H1 (cell line): Measurements from ENCODE around the gene RAD51B. TPM values are rescaled to one million over a fixed set of nuclear protein-coding genes. Genes with fewer than 3 reads are reported as not detected.

Experiments used
- CTCF ChIA-PET: fragments of 300-600 bp; sonication (Branson Sonifier 250); formaldehyde crosslinking; loops from one replicate; lab custom pipeline; 2021; ENCODE audit not compliant: partially characterized antibody; lab: Charles Lee
- POLR2A ChIA-PET: fragments of 300-600 bp; sonication (Branson Sonifier 250); formaldehyde crosslinking; loops from one replicate; lab custom pipeline; 2021; ENCODE audit warnings: inconsistent platforms; ENCODE audit not compliant: partially characterized antibody; lab: Charles Lee
- DNase-seq, 2 experiments: peaks; one replicate each; pipeline versions ENCODE4 v3.0.0 to v3.0.0-alpha.2; 2010 to 2022; ENCODE audit warnings: low spot score in 2 of 2, low read depth in 1 of 2, mixed read lengths in 1 of 2
- FAIRE-seq: peaks from 2 replicates; lab custom pipeline; 2011; peaks lifted over from hg19 to GRCh38; lab: Jason Lieb, UNC
- H2AFZ ChIP-seq: 2 replicates; pipeline ENCODE4 v1.8.1; 2012; ENCODE audit warnings: low read length, inconsistent platforms
- H2AK5ac ChIP-seq: 2 replicates; pipeline ENCODE4 v1.6.1; 2013; ENCODE audit warnings: low read depth, low read length
- H2BK120ac ChIP-seq: replicated peaks from 2 replicates; pipeline ENCODE3; 2013; ENCODE audit warnings: low read depth, low read length, inconsistent platforms
- H2BK12ac ChIP-seq: 2 replicates; pipeline ENCODE4 v1.6.1; 2013; ENCODE audit warnings: low read depth, low read length
- H2BK15ac ChIP-seq: 2 replicates; pipeline ENCODE4 v1.6.1; 2013; ENCODE audit warnings: low read length
- H2BK20ac ChIP-seq: 2 replicates; pipeline ENCODE4 v1.6.1; 2013; ENCODE audit warnings: low read length
- H2BK5ac ChIP-seq: 2 replicates; pipeline ENCODE4 v1.6.1; 2013; ENCODE audit warnings: low read depth, low read length
- H3K14ac ChIP-seq: 2 replicates; pipeline ENCODE4 v1.6.1; 2013; ENCODE audit warnings: inconsistent platforms; ENCODE audit not compliant: insufficient read length
- H3K18ac ChIP-seq: 2 replicates; pipeline ENCODE4 v1.6.1; 2013; ENCODE audit warnings: low read length; ENCODE audit errors: extremely low read depth
- H3K23ac ChIP-seq: 2 replicates; pipeline ENCODE4 v1.6.1; 2013; ENCODE audit warnings: inconsistent platforms; ENCODE audit not compliant: insufficient read length
- H3K23me2 ChIP-seq: 2 replicates; pipeline ENCODE4 v1.6.1; 2013; ENCODE audit warnings: low read depth, low read length
- H3K27ac ChIP-seq: 2 replicates; pipeline ENCODE4 v1.6.1; 2011; ENCODE audit warnings: low read depth, low read length, inconsistent platforms
- H3K27me3 ChIP-seq, 4 experiments: replicated peaks in 1 of 4; 1 replicate in 1 of 4; 2 replicates in 3 of 4; pipeline versions ENCODE4 v1.6.1 to v1.8.1; 2011 to 2013; ENCODE audit warnings: low read length in 3 of 4, mild to moderate bottlenecking in 3 of 4, inconsistent platforms in 2 of 4, mixed read lengths in 2 of 4, moderate library complexity in 1 of 4; ENCODE audit not compliant: control insufficient read depth in 3 of 4, insufficient read depth in 3 of 4; ENCODE audit errors: extremely low read depth in 1 of 4
- H3K36me3 ChIP-seq, 4 experiments: 2 replicates each; pipeline versions ENCODE4 v1.6.1 to v1.8.1; 2011 to 2013; ENCODE audit warnings: mild to moderate bottlenecking in 4 of 4, low read length in 3 of 4, moderate library complexity in 2 of 4, control low read depth in 1 of 4, inconsistent platforms in 1 of 4; ENCODE audit not compliant: insufficient read depth in 4 of 4, control insufficient read depth in 2 of 4
- H3K4ac ChIP-seq: replicated peaks from 2 replicates; pipeline ENCODE3; 2013; ENCODE audit warnings: low read length, low read depth, mixed read lengths, inconsistent platforms; ENCODE audit not compliant: insufficient read length
- H3K4me1 ChIP-seq, 4 experiments: replicated peaks in 1 of 4; 1 replicate in 1 of 4; 2 replicates in 3 of 4; pipeline versions ENCODE4 v1.6.1 to v1.8.1; 2011 to 2013; ENCODE audit warnings: low read length in 3 of 4, inconsistent platforms in 2 of 4, mixed read lengths in 1 of 4; ENCODE audit not compliant: insufficient read depth in 4 of 4, control insufficient read depth in 3 of 4
- H3K4me2 ChIP-seq, 2 experiments: 2 replicates each; pipeline versions ENCODE4 v1.6.1 to v1.8.1; 2011 to 2013; ENCODE audit warnings: low read depth in 2 of 2, low read length in 2 of 2, control low read depth in 1 of 2, inconsistent platforms in 1 of 2, mild to moderate bottlenecking in 1 of 2; ENCODE audit not compliant: insufficient read depth in 1 of 2
- H3K4me3 ChIP-seq, 4 experiments: fragments of 200-600, 300-600 bp in 1 of 4; sonication (generic), shearing (Covaris generic), sonication (Bioruptor Twin) in 1 of 4; 2 replicates each; pipeline versions ENCODE4 v1.5.1 to v1.8.1; 2011 to 2016; ENCODE audit warnings: low read length in 4 of 4, low read depth in 3 of 4, control low read depth in 2 of 4, inconsistent platforms in 2 of 4, mild to moderate bottlenecking in 2 of 4, mixed read lengths in 1 of 4, moderate library complexity in 1 of 4; ENCODE audit not compliant: insufficient read depth in 2 of 4; ENCODE audit errors: extremely low read depth in 1 of 4
- H3K56ac ChIP-seq: replicated peaks from 2 replicates; pipeline ENCODE3; 2013; ENCODE audit warnings: low read depth, mild to moderate bottlenecking, mixed read lengths, low read length, inconsistent platforms; ENCODE audit not compliant: insufficient read length
- H3K79me1 ChIP-seq: 2 replicates; pipeline ENCODE4 v1.6.1; 2013; ENCODE audit warnings: low read depth, low read length, control low read depth
- H3K79me2 ChIP-seq, 2 experiments: 2 replicates each; pipeline versions ENCODE4 v1.6.1 to v1.8.1; 2012 to 2013; ENCODE audit warnings: low read length in 2 of 2, mild to moderate bottlenecking in 2 of 2, inconsistent platforms in 1 of 2; ENCODE audit not compliant: insufficient read depth in 2 of 2, control insufficient read depth in 1 of 2
- H3K9ac ChIP-seq, 4 experiments: replicated peaks in 1 of 4; 1 replicate in 1 of 4; 2 replicates in 3 of 4; pipeline versions ENCODE4 v1.6.1 to v1.8.1; 2011 to 2013; ENCODE audit warnings: low read depth in 3 of 4, low read length in 3 of 4, control low read depth in 2 of 4, mild to moderate bottlenecking in 2 of 4, moderate library complexity in 2 of 4, inconsistent platforms in 1 of 4; ENCODE audit errors: extremely low read depth in 1 of 4
- H3K9me3 ChIP-seq, 2 experiments: 2 replicates each; pipeline versions ENCODE4 v1.6.1 to v1.8.1; 2012 to 2013; ENCODE audit warnings: mild to moderate bottlenecking in 2 of 2, moderate library complexity in 2 of 2, control low read depth in 1 of 2, inconsistent platforms in 1 of 2, low read depth in 1 of 2, low read length in 1 of 2, mixed read lengths in 1 of 2; ENCODE audit not compliant: insufficient read depth in 2 of 2
- H4K20me1 ChIP-seq, 2 experiments: replicated peaks in 1 of 2; 2 replicates each; pipeline versions ENCODE3 to v1.8.1; 2011 to 2013; ENCODE audit warnings: inconsistent platforms in 2 of 2, low read length in 2 of 2, mild to moderate bottlenecking in 1 of 2; ENCODE audit not compliant: insufficient read depth in 2 of 2, control insufficient read depth in 1 of 2
- H4K5ac ChIP-seq: 2 replicates; pipeline ENCODE4 v1.6.1; 2013; ENCODE audit warnings: low read length, low read depth, mixed read lengths, inconsistent platforms; ENCODE audit not compliant: insufficient read length
- H4K8ac ChIP-seq: 2 replicates; pipeline ENCODE4 v1.8.0; 2013; ENCODE audit warnings: mild to moderate bottlenecking, moderate library complexity, low read length, inconsistent platforms; ENCODE audit not compliant: insufficient read depth; ENCODE audit errors: extremely low read depth
- H4K91ac ChIP-seq: replicated peaks from 2 replicates; pipeline ENCODE3; 2013; ENCODE audit warnings: low read length, mixed read lengths, inconsistent platforms; ENCODE audit not compliant: insufficient read length
- KDM4A ChIP-seq: IDR thresholded peaks from one replicate; pipeline ENCODE4 v1.7.1; 2012; ENCODE audit warnings: low read depth, mild to moderate bottlenecking, moderate library complexity, low read length, inconsistent platforms; ENCODE audit not compliant: severe bottlenecking
- POLR2AphosphoS5 ChIP-seq: IDR thresholded peaks from 2 replicates; pipeline ENCODE4 v1.6.1; 2011; ENCODE audit warnings: low read depth, low read length
- WGBS, 2 experiments: shearing (Covaris generic) in 1 of 2; methylation state at CpG; one replicate each; pipeline versions ENCODE4 v1.1.6 to v1.1.7; 2013 to 2015; ENCODE audit warnings: low lambda C conversion rate in 2 of 2, mixed read lengths in 2 of 2, inconsistent platforms in 1 of 2, low coverage in 1 of 2, missing lambda C conversion rate in 1 of 2; ENCODE audit not compliant: insufficient replicate concordance in 2 of 2, insufficient coverage in 1 of 2, insufficient read length in 1 of 2; ENCODE audit errors: extremely low coverage in 1 of 2, missing lambda C conversion rate in 1 of 2; 5-methylcytosine and 5-hydroxymethylcytosine counted together
- polyA plus RNA-seq, 7 experiments: library from polyadenylated mRNA; depleted of rRNA in 3 of 7; stranded (reverse) in 5 of 7; unstranded in 2 of 7; fragments of >200 nt in 5 of 7; fragments of 200-250 nt in 2 of 7; gene quantifications; 1 replicate in 5 of 7; 2 replicates in 1 of 7; 4 replicates in 1 of 7; pipeline versions ENCODE4 v1.2.1 to v1.2.3, GENCODE V29; 2011 to 2013; ENCODE audit warnings: missing spikeins in 2 of 7, mixed read lengths in 2 of 7
- total RNA-seq: library from RNA; stranded (reverse); fragmentation: NEBNext Ultra II Directional; extraction: Animal tissue kit (Norgen Biotek cat#: 25700); gene quantifications from 2 replicates; pipeline ENCODE4 v1.2.1, GENCODE V29; 2021

Gene RAD51B
- total and polyA plus RNA-seq, 2 of the 8 experiments (the other 6 are each of a cell fraction or from before 2014, with no cell fraction given): 3.9 to 14.9 TPM

DNA sequence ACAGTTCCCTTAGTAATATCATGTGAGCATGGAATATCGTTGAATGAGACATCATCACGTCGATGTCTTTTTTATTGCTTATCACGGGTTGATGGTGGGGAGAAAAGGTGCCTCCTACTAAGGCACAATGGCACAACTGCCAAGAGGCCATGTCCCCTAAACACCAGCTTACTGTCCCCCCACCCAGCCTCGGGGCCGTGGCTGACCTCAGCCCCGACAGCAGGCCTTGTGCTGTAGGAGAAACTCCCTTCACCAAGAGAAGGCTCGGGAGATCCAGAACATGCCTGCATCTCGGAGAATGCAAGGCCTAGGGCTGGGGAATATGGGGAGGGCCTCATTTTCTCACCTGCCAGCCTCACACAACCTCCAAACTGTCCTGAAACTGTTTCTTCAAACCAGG lies 950.5 kb downstream of the RAD51B start:
- FAIRE-seq (no peak), DNase-seq (no peak)
- Histone ChIP-seq H4K20me1 (no peaks in the 10 kb centered on the region), H3K18ac (no peak overlapping the region), H3K56ac (no peak overlapping the region), H3K4me2 (no peak overlapping the region), H3K79me2 (no peaks in the 10 kb centered on the region), H3K27me3 (no peaks in the 10 kb centered on the region), H3K4me3 (no peak overlapping the region), H3K9ac (no peak overlapping the region), H3K4me1 (no peaks in the 10 kb centered on the region; a peak in 2 of 7 replicates), H3K23ac (no peak overlapping the region), H2BK15ac (no peak overlapping the region), H2BK120ac (no peak overlapping the region), H2AFZ (no peak overlapping the region), H2AK5ac (no peak overlapping the region), H4K91ac (no peak overlapping the region), H4K5ac (no peak overlapping the region), H3K14ac (no peak overlapping the region), H3K9me3 (no peaks in the 10 kb centered on the region), H2BK5ac (no peak overlapping the region), H2BK12ac (no peak overlapping the region), H4K8ac (no peak overlapping the region), H3K36me3 (no peaks in the 10 kb centered on the region), H3K79me1 (no peaks in the 10 kb centered on the region), H3K4ac (no peak overlapping the region), H3K23me2 (no peaks in the 10 kb centered on the region), H3K27ac (no peak overlapping the region), H2BK20ac (no peak overlapping the region)
- CTCF ChIA-PET: no interaction called here
- POLR2A ChIA-PET: interaction anchor here (19.6 kb wide), 1 partner anchor 19 kb away, joined by 197 read pairs; the partner anchor contains the start of gene ZFP36L1
- TF ChIP-seq KDM4A (no peak), POLR2AphosphoS5 (no peak)
- 90% methylated on average over 9 of the region's 9 CpGs; no CpG with 5 or more reads in 1 of the 2 experiments for WGBS, 2 experiments
